Prostate gland (tissue), 2 donors: Measurements from ENCODE around the gene LDLRAD4.

Experiments used
- POLR2A ChIP-seq: fragments of 450-650 bp; IDR thresholded peaks from one replicate; pipeline ENCODE4 v1.6.1; 2016; ENCODE audit warnings: antibody characterized with exemption, mild to moderate bottlenecking
- POLR2AphosphoS5 ChIP-seq: sonication (generic); formaldehyde crosslinking; IDR thresholded peaks from one replicate; pipeline ENCODE4 v1.6.1; 2017; ENCODE audit warnings: antibody characterized with exemption
- TF ChIP-seq, protein P1 (sequence below), 4 experiments: fragments of 200-600 bp in 2 of 4; fragments of 450-650 bp in 2 of 4; sonication (generic) in 2 of 4; IDR thresholded peaks; 1 replicate in 3 of 4; 2 replicates in 1 of 4; pipeline ENCODE4 v1.5.1; 2016 to 2019; ENCODE audit warnings: antibody characterized with exemption in 4 of 4, mild to moderate bottlenecking in 2 of 4, moderate library complexity in 2 of 4

DNA sequence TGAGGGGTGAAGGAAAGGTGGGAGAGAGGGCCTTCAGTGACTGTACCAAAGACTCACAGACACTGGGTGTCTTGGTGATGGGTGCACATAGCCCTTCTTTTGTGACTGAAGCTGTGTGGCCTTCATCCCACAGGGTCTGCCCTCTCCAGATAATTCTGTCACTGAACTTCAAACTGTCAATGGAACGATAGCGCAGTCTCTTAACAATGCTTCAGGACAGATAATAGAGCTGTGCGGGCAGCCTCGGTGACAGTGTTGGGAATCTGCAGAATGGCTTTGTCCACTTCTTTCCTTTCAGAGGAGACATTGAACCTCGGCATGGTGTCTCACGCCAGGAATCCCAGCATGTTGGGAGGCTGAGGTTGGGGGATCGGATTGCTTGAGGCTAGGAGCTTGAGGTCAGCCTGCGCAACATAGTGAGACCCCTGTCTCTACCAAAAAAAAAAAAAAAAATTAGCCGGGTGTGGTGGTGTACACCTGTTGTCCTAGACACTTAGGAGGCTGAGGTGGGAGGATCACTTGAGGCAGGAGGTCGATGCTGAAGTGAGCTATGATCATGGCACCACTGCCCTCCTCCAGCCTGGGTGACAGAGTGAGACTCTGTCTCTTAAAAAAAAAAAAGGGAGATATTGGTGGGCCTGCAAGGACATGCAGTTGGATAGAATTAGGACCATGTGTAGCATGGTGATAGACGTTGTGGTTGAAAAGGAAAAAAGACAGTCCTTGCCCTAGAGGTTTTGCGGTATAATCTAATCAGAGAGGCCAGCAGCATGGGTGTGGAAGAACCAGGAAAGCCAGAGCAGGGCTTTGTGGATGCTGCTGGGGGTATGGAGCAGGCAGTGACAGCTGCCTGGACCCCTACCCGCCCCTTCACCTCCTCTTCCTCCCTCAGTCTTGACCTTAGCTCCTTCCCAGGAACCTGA, 91.4 kb downstream of the LDLRAD4 start:
- TF ChIP-seq, protein P1, sequence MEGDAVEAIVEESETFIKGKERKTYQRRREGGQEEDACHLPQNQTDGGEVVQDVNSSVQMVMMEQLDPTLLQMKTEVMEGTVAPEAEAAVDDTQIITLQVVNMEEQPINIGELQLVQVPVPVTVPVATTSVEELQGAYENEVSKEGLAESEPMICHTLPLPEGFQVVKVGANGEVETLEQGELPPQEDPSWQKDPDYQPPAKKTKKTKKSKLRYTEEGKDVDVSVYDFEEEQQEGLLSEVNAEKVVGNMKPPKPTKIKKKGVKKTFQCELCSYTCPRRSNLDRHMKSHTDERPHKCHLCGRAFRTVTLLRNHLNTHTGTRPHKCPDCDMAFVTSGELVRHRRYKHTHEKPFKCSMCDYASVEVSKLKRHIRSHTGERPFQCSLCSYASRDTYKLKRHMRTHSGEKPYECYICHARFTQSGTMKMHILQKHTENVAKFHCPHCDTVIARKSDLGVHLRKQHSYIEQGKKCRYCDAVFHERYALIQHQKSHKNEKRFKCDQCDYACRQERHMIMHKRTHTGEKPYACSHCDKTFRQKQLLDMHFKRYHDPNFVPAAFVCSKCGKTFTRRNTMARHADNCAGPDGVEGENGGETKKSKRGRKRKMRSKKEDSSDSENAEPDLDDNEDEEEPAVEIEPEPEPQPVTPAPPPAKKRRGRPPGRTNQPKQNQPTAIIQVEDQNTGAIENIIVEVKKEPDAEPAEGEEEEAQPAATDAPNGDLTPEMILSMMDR (IDR thresholded peaks at IDR 0.05) = no peak
- TF ChIP-seq POLR2A (no peak), POLR2AphosphoS5 (no peak)
